CD14-positive monocyte (primary cell): Measurements from ENCODE around the gene RNF121. TPM values are rescaled to one million over a fixed set of nuclear protein-coding genes. Genes with fewer than 3 reads are reported as not detected.
"Not testable (repeated sequence)": the region's sequence is repeated elsewhere in the genome, so short reads cannot be mapped to it uniquely, and the experiment has no call there.

Experiments
- DNase-seq, 3 donors: peaks; one replicate each; pipeline ENCODE4 v3.0.0-alpha.2; 2011 to 2022
- H2AFZ ChIP-seq: 2 replicates; pipeline ENCODE4 v1.6.0; 2012; ENCODE audit warnings: mild to moderate bottlenecking, low read depth, low read length, inconsistent platforms; ENCODE audit not compliant: insufficient read depth, poor library complexity, severe bottlenecking
- H3K27ac ChIP-seq, 2 donors: 1 replicate in 1 of 2; 2 replicates in 1 of 2; pipeline ENCODE4 v1.5.1; 2012 to 2013; ENCODE audit warnings: low read length in 2 of 2, control low read depth in 1 of 2, inconsistent platforms in 1 of 2, low read depth in 1 of 2, mild to moderate bottlenecking in 1 of 2
- H3K27me3 ChIP-seq, 2 donors: one replicate each; pipeline versions ENCODE4 v1.6.0 to v1.6.1; 2011 to 2013; ENCODE audit warnings: low read length in 2 of 2; ENCODE audit not compliant: control insufficient read depth in 2 of 2, insufficient read depth in 2 of 2
- H3K36me3 ChIP-seq, 2 donors: replicated peaks in 1 of 2; 1 replicate in 1 of 2; 2 replicates in 1 of 2; pipeline versions ENCODE4 v1.5.1 to v1.6.1; 2012 to 2013; ENCODE audit warnings: low read length in 2 of 2, control low read depth in 1 of 2, inconsistent platforms in 1 of 2, mild to moderate bottlenecking in 1 of 2; ENCODE audit not compliant: insufficient read depth in 2 of 2, control insufficient read depth in 1 of 2
- H3K4me1 ChIP-seq, 2 donors: 1 replicate in 1 of 2; 2 replicates in 1 of 2; pipeline versions ENCODE4 v1.5.1 to v1.6.1; 2012 to 2013; ENCODE audit warnings: low read length in 2 of 2, control low read depth in 1 of 2, inconsistent platforms in 1 of 2, mild to moderate bottlenecking in 1 of 2, moderate library complexity in 1 of 2; ENCODE audit not compliant: insufficient read depth in 2 of 2, control insufficient read depth in 1 of 2
- H3K4me2 ChIP-seq: replicated peaks from 2 replicates; pipeline ENCODE3; 2012; ENCODE audit warnings: low read length, moderate library complexity, mild to moderate bottlenecking; ENCODE audit not compliant: poor library complexity, severe bottlenecking; ENCODE audit errors: extremely low read depth
- H3K4me3 ChIP-seq, 3 experiments: fragments of 200-600 bp in 1 of 3; sonication (generic) in 1 of 3; replicated peaks in 1 of 3; 1 replicate in 2 of 3; 2 replicates in 1 of 3; pipeline ENCODE4 v1.5.1; 2011 to 2013; ENCODE audit warnings: low read length in 3 of 3, mild to moderate bottlenecking in 3 of 3, control low read depth in 2 of 3, low read depth in 2 of 3, inconsistent platforms in 1 of 3, moderate library complexity in 1 of 3
- H3K79me2 ChIP-seq: 2 replicates; pipeline ENCODE4 v1.6.0; 2012; ENCODE audit warnings: mild to moderate bottlenecking, control low read depth, inconsistent platforms, low read length, moderate library complexity; ENCODE audit not compliant: insufficient read depth
- H3K9ac ChIP-seq: 2 replicates; pipeline ENCODE4 v1.6.0; 2017; ENCODE audit warnings: low read length, mild to moderate bottlenecking; ENCODE audit not compliant: insufficient read depth, poor library complexity, severe bottlenecking
- H3K9me3 ChIP-seq, 2 donors: replicated peaks in 1 of 2; 1 replicate in 1 of 2; 2 replicates in 1 of 2; pipeline versions ENCODE4 v1.5.1 to v1.6.1; 2012 to 2013; ENCODE audit warnings: low read length in 2 of 2, control low read depth in 1 of 2; ENCODE audit not compliant: control insufficient read depth in 1 of 2, insufficient read depth in 1 of 2
- H4K20me1 ChIP-seq: 2 replicates; pipeline ENCODE4 v1.6.0; 2012; ENCODE audit warnings: mild to moderate bottlenecking, low read length, control low read depth, moderate library complexity; ENCODE audit not compliant: insufficient read depth
- H3K27ac Mint-ChIP-seq, 7 donors: one replicate each; pipeline ENCODE4 v1.8.0; 2020; ENCODE audit warnings: mild to moderate bottlenecking in 7 of 7, mixed read lengths in 7 of 7, moderate library complexity in 6 of 7, inconsistent platforms in 2 of 7
- H3K27me3 Mint-ChIP-seq, 3 donors: one replicate each; pipeline ENCODE4 v1.8.0; 2021 to 2022; ENCODE audit warnings: low read depth in 3 of 3, mild to moderate bottlenecking in 3 of 3, mixed read lengths in 3 of 3, moderate library complexity in 3 of 3, inconsistent platforms in 1 of 3
- H3K36me3 Mint-ChIP-seq, 2 donors: one replicate each; pipeline ENCODE4 v1.8.0; 2020; ENCODE audit warnings: mixed read lengths in 2 of 2, inconsistent platforms in 1 of 2, mild to moderate bottlenecking in 1 of 2
- H3K4me1 Mint-ChIP-seq: one replicate; pipeline ENCODE4 v1.8.0; 2020; ENCODE audit warnings: mild to moderate bottlenecking, mixed read lengths
- H3K4me3 Mint-ChIP-seq, 2 donors: one replicate each; pipeline ENCODE4 v1.8.0; 2020; ENCODE audit warnings: mild to moderate bottlenecking in 2 of 2, mixed read lengths in 2 of 2, moderate library complexity in 1 of 2
- H3K9me3 Mint-ChIP-seq, 7 donors: one replicate each; pipeline ENCODE4 v1.8.0; 2020 to 2022; ENCODE audit warnings: mixed read lengths in 7 of 7, mild to moderate bottlenecking in 6 of 7, moderate library complexity in 6 of 7, inconsistent platforms in 2 of 7
- CTCF ChIP-seq: fragments of 200-600 bp; IDR thresholded peaks from one replicate; pipeline ENCODE4 v1.8.0; 2022; ENCODE audit warnings: antibody characterized with exemption, mild to moderate bottlenecking
- WGBS: methylation state at CpG from one replicate; pipeline ENCODE4 v1.1.5; 2013; ENCODE audit warnings: missing lambda C conversion rate; ENCODE audit not compliant: insufficient coverage; 5-methylcytosine and 5-hydroxymethylcytosine counted together
- intact Hi-C, 2 donors: fragments of 100-400 bp; cut with micrococcal nuclease; formaldehyde crosslinking; loops; one replicate each; pipeline versions ENCODE4 v1.15.0 to v1.15.1; 2023
- polyA plus RNA-seq, 3 donors: library from polyadenylated mRNA; depleted of rRNA in 1 of 3; unstranded in 2 of 3; stranded (reverse) in 1 of 3; fragments of 300-500 nt in 2 of 3; fragments of >200 nt in 1 of 3; fragmentation: Illumina TruSeq in 2 of 3; gene quantifications; 1 replicate in 2 of 3; 2 replicates in 1 of 3; pipeline ENCODE4 v1.2.3, GENCODE V29; 2012 to 2021

The RNF121 gene
- polyA plus RNA-seq, 3 donors = 7.7 to 25.2 (median 9.2) TPM

- not testable (repeated sequence) for DNase-seq
These were observed 39.5 kb upstream of the RNF121 start for GRCh38 chr11:71889181-71889872.

GRCh38 chr11:71895961-71896360, 32.9 kb upstream of the RNF121 start:
- Mint-ChIP-seq H3K27ac (peak overlapping the region; percentile 52 to 91 (median 66)), H3K27me3 (no peaks in the 10 kb centered on the region)
- no peak for TF ChIP-seq CTCF

More at GRCh38 chr11:71889181-71889872, 39.5 kb upstream of the RNF121 start:
- H3K4me1 Mint-ChIP-seq, H3K27ac Mint-ChIP-seq, H3K9ac ChIP-seq, H4K20me1 ChIP-seq, H3K4me3 Mint-ChIP-seq, H3K36me3 Mint-ChIP-seq, H2AFZ ChIP-seq, H3K79me2 ChIP-seq, intact Hi-C loops, H3K4me3 ChIP-seq, H3K27me3 Mint-ChIP-seq, H3K27ac ChIP-seq, H3K27me3 ChIP-seq, H3K36me3 ChIP-seq, H3K4me1 ChIP-seq, H3K4me2 ChIP-seq: not testable (repeated sequence)
- peaks cover 8 to 12% of the 10 kb centered on the region in 2 donors for H3K9me3 ChIP-seq
- WGBS = 98% methylated on average over 12 of the region's 14 CpGs
- peaks cover 17 to 33% (median 24%) of the 10 kb centered on the region in 7 donors for H3K9me3 Mint-ChIP-seq

GRCh38 chr11:71901137-71901536, 27.7 kb upstream of the RNF121 start:
- 95% methylated on average over 14 of the region's 14 CpGs for WGBS
- not testable (repeated sequence) for H3K27ac Mint-ChIP-seq

More at GRCh38 chr11:71895961-71896360, 32.9 kb upstream of the RNF121 start:
- H4K20me1 ChIP-seq = no peaks in the 10 kb centered on the region
- peaks cover 20% of the 10 kb centered on the region for H3K4me1 Mint-ChIP-seq
- H3K4me3 ChIP-seq = peak overlapping the region in 1 of 3 experiments; percentile 54
- H3K79me2 ChIP-seq = no peaks in the 10 kb centered on the region
- H3K9me3 Mint-ChIP-seq = peaks cover 11 to 26% (median 21%) of the 10 kb centered on the region in 7 donors
- intact Hi-C loops = no loop called here
- H2AFZ ChIP-seq = peak overlapping the region; percentile 79
- peak overlapping the region; percentile 11 for H3K4me2 ChIP-seq
- WGBS = 36% methylated on average over 8 of the region's 12 CpGs
- H3K27ac ChIP-seq = peak overlapping the region; percentile 74 to 80
- peak overlapping the region in 1 of 2 donors; percentile 49 for H3K4me3 Mint-ChIP-seq
- H3K9ac ChIP-seq = peak overlapping the region; percentile 18
- peaks cover 7 to 8% of the 10 kb centered on the region in 2 donors for H3K4me1 ChIP-seq
- H3K36me3 ChIP-seq = no peaks in the 10 kb centered on the region
- H3K27me3 ChIP-seq = no peaks in the 10 kb centered on the region
- DNase-seq = peak in 2 of 3 donors; percentile 13 to 15
- peaks cover 7 to 11% of the 10 kb centered on the region in 2 donors for H3K36me3 Mint-ChIP-seq
- H3K9me3 ChIP-seq = peaks cover 8 to 12% of the 10 kb centered on the region in 2 donors

More at GRCh38 chr11:71901137-71901536, 27.7 kb upstream of the RNF121 start:
- not testable (repeated sequence) for H3K4me2 ChIP-seq, DNase-seq, H3K9me3 ChIP-seq, H3K9ac ChIP-seq, H3K27me3 Mint-ChIP-seq, H3K27me3 ChIP-seq, H3K4me1 Mint-ChIP-seq, H4K20me1 ChIP-seq, H3K27ac ChIP-seq, H3K4me1 ChIP-seq, H3K4me3 ChIP-seq, H2AFZ ChIP-seq, H3K9me3 Mint-ChIP-seq, H3K36me3 ChIP-seq, H3K4me3 Mint-ChIP-seq, H3K79me2 ChIP-seq
- intact Hi-C loops = loop anchor here in 1 of 2 donors (5.0 kb wide), 1 partner anchor 304 kb away; no protein-coding TSS in a partner anchor
- peaks cover 13 to 36% of the 10 kb centered on the region in 2 donors for H3K36me3 Mint-ChIP-seq
